Suprapubic skin (tissue), 4 donors: ENCODE measurements around the gene SETBP1. TPM values are rescaled to one million over a fixed set of nuclear protein-coding genes. Genes with fewer than 3 reads are reported as not detected.

ENCODE experiments used
- DNase-seq, 2 donors: peaks; one replicate each; pipeline ENCODE4 v3.0.0-alpha.2; 2019; ENCODE audit warnings: low spot score in 2 of 2
- H3K27ac ChIP-seq: fragments of 200-600 bp; sonication (generic); one replicate; pipeline ENCODE4 v1.5.1; 2019
- H3K27me3 ChIP-seq: fragments of 200-600 bp; sonication (generic); one replicate; pipeline ENCODE4 v1.5.1; 2019
- H3K36me3 ChIP-seq: fragments of 200-600 bp; sonication (generic); one replicate; pipeline ENCODE4 v1.5.1; 2019
- H3K4me1 ChIP-seq: fragments of 200-600 bp; sonication (generic); one replicate; pipeline ENCODE4 v1.5.1; 2019
- H3K4me3 ChIP-seq: fragments of 200-600 bp; sonication (generic); one replicate; pipeline ENCODE4 v1.5.1; 2019; ENCODE audit warnings: mild to moderate bottlenecking
- H3K9me3 ChIP-seq: fragments of 200-600 bp; sonication (generic); one replicate; pipeline ENCODE4 v1.5.1; 2019
- CTCF ChIP-seq, 2 donors: fragments of 200-600 bp in 1 of 2; fragments of 450-650 bp in 1 of 2; sonication (generic) in 1 of 2; IDR thresholded peaks; one replicate each; pipeline ENCODE4 v1.5.1; 2016 to 2019; ENCODE audit warnings: antibody characterized with exemption in 2 of 2, mild to moderate bottlenecking in 1 of 2, moderate library complexity in 1 of 2
- EP300 ChIP-seq: sonication (generic); formaldehyde crosslinking; IDR thresholded peaks from one replicate; pipeline ENCODE4 v1.6.1; 2017; ENCODE audit warnings: antibody characterized with exemption
- POLR2A ChIP-seq, 2 donors: fragments of 450-650 bp; IDR thresholded peaks; one replicate each; pipeline ENCODE4 v1.6.1; 2017; ENCODE audit warnings: antibody characterized with exemption in 2 of 2, mild to moderate bottlenecking in 2 of 2, moderate library complexity in 2 of 2
- POLR2AphosphoS5 ChIP-seq, 3 donors: sonication (generic); formaldehyde crosslinking; IDR thresholded peaks; one replicate each; pipeline ENCODE4 v1.6.1; 2017; ENCODE audit warnings: antibody characterized with exemption in 3 of 3
- WGBS: methylation state at CpG from one replicate; pipeline ENCODE4 v1.1.5; 2018; 5-methylcytosine and 5-hydroxymethylcytosine counted together
- total RNA-seq, 4 donors: library from RNA; depleted of rRNA; stranded (reverse); fragments of >200 nt; gene quantifications; one replicate each; pipeline ENCODE4 v1.1.0, GENCODE V29; 2016

SETBP1 gene
- total RNA-seq, 4 donors from 2014 or later: 13.1 to 25.6 (median 17.2) TPM

GRCh38 chr18:44747157-44747556 lies 66.5 kb downstream of the SETBP1 start:
- no peaks in the 10 kb centered on the region for H3K9me3 ChIP-seq
- no peaks in the 10 kb centered on the region for H3K36me3 ChIP-seq
- WGBS: 48% methylated on average over 1 of the region's 1 CpG
- no peak overlapping the region for H3K4me3 ChIP-seq
- no peak overlapping the region for H3K27ac ChIP-seq
- peaks cover 14% of the 10 kb centered on the region for H3K4me1 ChIP-seq
- H3K27me3 ChIP-seq: no peaks in the 10 kb centered on the region
- TF ChIP-seq POLR2AphosphoS5 (IDR thresholded peaks at IDR 0.05): no peak
- TF ChIP-seq POLR2A (IDR thresholded peaks at IDR 0.05): no peak
- no peak for TF ChIP-seq CTCF (IDR thresholded peaks at IDR 0.05)
- TF ChIP-seq EP300: no peak
- no peak for DNase-seq

DNA sequence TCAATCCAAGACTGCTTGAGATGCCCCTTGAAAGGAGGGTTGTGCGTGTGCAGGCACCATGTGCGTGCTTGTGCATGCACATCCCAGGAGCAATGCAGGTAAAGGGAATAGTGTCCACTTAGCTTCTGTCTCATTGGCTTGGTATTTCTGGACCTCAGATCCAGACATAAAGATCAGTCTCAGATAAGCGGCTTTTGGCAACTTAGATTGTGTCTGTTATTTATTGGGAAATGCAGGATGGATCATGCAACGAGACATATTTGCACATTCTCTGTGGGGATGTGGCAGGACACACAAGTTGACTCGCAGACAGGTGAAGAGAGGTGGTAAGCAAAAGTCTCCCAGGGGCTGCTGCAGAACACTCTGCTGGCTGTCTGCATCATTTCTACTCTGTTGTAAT lies 67.9 kb downstream of the SETBP1 start:
- Histone ChIP-seq H3K36me3 (no peaks in the 10 kb centered on the region), H3K9me3 (no peaks in the 10 kb centered on the region), H3K4me3 (no peak overlapping the region), H3K4me1 (peaks cover 9% of the 10 kb centered on the region), H3K27ac (no peak overlapping the region), H3K27me3 (no peaks in the 10 kb centered on the region)
- WGBS: 79% methylated on average over 5 of the region's 5 CpGs
- TF ChIP-seq EP300: no peak
- TF ChIP-seq CTCF (IDR thresholded peaks at IDR 0.05): no peak
- no peak for TF ChIP-seq POLR2AphosphoS5 (IDR thresholded peaks at IDR 0.05)
- TF ChIP-seq POLR2A (IDR thresholded peaks at IDR 0.05): no peak
- DNase-seq: no peak

DNA sequence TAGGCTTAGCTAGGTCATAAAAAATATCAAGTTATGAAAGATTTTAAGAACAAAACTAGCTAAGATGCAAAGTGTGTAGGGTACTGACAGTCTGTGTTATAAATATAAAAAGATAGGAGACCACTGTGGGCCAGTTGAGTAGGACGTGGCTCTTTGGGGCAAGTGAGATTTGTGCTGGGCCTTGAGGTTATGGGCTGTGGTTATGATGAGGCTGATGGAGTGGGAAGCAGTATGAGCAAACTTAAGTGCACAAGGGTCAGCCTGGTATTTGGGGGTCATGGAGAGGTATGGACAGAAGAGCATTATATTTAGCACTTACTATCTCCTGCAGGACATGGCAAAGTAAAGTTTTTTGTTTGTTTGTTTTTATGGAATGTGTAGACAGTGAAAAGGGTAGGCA lies 70.1 kb downstream of the SETBP1 start:
- 95% methylated on average over 1 of the region's 1 CpG for WGBS
- no peak for DNase-seq
- no peaks in the 10 kb centered on the region for H3K27me3 ChIP-seq
- no peak for TF ChIP-seq EP300
- no peak for TF ChIP-seq CTCF (IDR thresholded peaks at IDR 0.05)
- TF ChIP-seq POLR2A (IDR thresholded peaks at IDR 0.05): no peak
- no peak for TF ChIP-seq POLR2AphosphoS5 (IDR thresholded peaks at IDR 0.05)
- H3K9me3 ChIP-seq: no peaks in the 10 kb centered on the region
- no peak overlapping the region for H3K27ac ChIP-seq
- H3K36me3 ChIP-seq: no peaks in the 10 kb centered on the region
- H3K4me3 ChIP-seq: no peak overlapping the region
- H3K4me1 ChIP-seq: peaks cover 5% of the 10 kb centered on the region

DNA sequence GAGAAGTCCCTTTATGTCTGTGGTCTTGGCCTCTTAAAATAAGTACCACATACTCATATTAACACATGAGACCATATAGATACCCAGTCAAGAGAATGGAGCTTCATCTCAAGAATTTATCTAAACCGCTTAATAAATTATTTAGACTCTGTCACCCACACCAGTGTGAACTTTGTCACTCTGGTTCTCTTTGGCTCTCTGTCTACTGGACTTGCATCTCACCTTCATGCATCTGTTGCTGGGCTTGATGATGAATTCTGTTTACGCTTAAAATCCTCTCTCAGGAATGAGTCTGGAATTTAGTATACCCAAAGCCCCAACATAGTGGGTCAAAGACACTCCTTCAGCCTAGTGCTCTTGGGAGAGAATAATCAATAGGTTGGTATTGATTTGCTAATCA lies 73.9 kb downstream of the SETBP1 start:
- H3K9me3 ChIP-seq: no peaks in the 10 kb centered on the region
- H3K4me3 ChIP-seq: no peak overlapping the region
- TF ChIP-seq CTCF (IDR thresholded peaks at IDR 0.05): no peak
- no peak for TF ChIP-seq POLR2A (IDR thresholded peaks at IDR 0.05)
- no peak for TF ChIP-seq POLR2AphosphoS5 (IDR thresholded peaks at IDR 0.05)
- no peak for TF ChIP-seq EP300
- no peaks in the 10 kb centered on the region for H3K27me3 ChIP-seq
- no peak overlapping the region for H3K27ac ChIP-seq
- WGBS: 93% methylated on average over 2 of the region's 2 CpGs
- DNase-seq: no peak
- no peaks in the 10 kb centered on the region for H3K36me3 ChIP-seq
- H3K4me1 ChIP-seq: no peaks in the 10 kb centered on the region

DNA sequence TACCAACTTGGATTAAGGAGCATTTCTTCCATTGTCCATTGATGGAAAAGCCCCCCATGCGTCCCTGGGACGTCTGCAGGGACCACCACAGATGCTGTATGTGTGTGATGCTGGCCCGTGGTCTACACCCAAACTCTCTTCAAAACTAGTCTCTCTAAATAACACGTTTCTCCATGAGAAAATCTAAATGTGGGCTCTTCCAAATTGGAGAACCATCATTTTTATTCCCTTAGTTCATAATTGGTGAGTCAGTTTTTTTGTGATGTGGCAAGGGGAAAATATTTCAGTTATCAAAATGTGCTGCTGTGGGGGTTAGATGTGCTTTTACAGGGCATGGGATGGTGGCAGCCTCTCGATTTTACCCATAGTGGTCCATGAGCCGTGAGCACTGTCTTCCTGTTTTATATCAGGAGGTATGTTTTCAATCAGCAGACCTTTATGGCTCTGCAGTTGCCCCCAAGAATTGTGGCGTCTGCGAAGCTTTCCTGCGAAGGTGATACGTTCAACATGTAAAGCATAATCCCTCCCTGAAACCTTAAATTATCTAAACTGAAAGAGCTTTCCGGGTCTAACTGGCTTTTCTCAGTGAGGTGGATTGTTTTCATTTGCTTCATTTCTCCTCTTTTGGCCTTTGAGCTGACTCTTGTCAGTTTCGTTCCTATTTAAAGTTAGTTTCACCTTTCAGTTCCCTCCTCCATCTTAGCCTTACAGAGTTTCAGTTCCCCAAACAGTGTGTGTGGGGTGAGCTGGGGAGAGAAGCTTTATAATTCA lies 78.4 kb downstream of the SETBP1 start:
- TF ChIP-seq POLR2A (IDR thresholded peaks at IDR 0.05): no peak
- no peak for TF ChIP-seq POLR2AphosphoS5 (IDR thresholded peaks at IDR 0.05)
- TF ChIP-seq CTCF (IDR thresholded peaks at IDR 0.05): no peak
- TF ChIP-seq EP300: no peak
- no peaks in the 10 kb centered on the region for H3K9me3 ChIP-seq
- peaks cover 14% of the 10 kb centered on the region for H3K4me1 ChIP-seq
- H3K27ac ChIP-seq: no peak overlapping the region
- no peaks in the 10 kb centered on the region for H3K27me3 ChIP-seq
- no peak for DNase-seq
- H3K4me3 ChIP-seq: no peak overlapping the region
- no peaks in the 10 kb centered on the region for H3K36me3 ChIP-seq
- WGBS: 92% methylated on average over 12 of the region's 12 CpGs
